SK-N-SH treated with all-trans-retinoic acid at 6 μM for 48 hours (cell line): Measurements from ENCODE around the gene SLC4A4.

Experiments
- ATAC-seq: fragments of 200-7000 bp; cut with Tn5 transposase; 3 replicates; pipeline ENCODE4 v1.9.1; 2020; ENCODE audit warnings: mild to moderate bottlenecking, moderate library complexity
- ARNTL ChIP-seq: fragments of 450-650 bp; formaldehyde crosslinking; IDR thresholded peaks from 2 replicates; pipeline ENCODE4 v1.5.0; 2020; ENCODE audit warnings: low read depth, mild to moderate bottlenecking, moderate library complexity, borderline replicate concordance
- BACH2 ChIP-seq: fragments of 250-450 bp; sonication (Bioruptor Pico); IDR thresholded peaks from 2 replicates; pipeline ENCODE4 v1.9.0; 2021; ENCODE audit warnings: mild to moderate bottlenecking, borderline replicate concordance
- CSDC2 ChIP-seq: fragments of 250-450 bp; sonication (Bioruptor Pico); IDR thresholded peaks from 2 replicates; pipeline ENCODE4 v1.5.0; 2020; ENCODE audit warnings: mild to moderate bottlenecking, moderate library complexity
- ESRRG ChIP-seq: fragments of 250-450 bp; sonication (Bioruptor Pico); IDR thresholded peaks from 2 replicates; pipeline ENCODE4 v1.6.1; 2021; ENCODE audit warnings: mild to moderate bottlenecking
- GLIS3 ChIP-seq: fragments of 250-450 bp; sonication (Bioruptor Pico); IDR thresholded peaks from 2 replicates; pipeline ENCODE4 v1.5.0; 2020; ENCODE audit warnings: mild to moderate bottlenecking, moderate library complexity
- ISL1 ChIP-seq: fragments of 250-450 bp; sonication (Bioruptor Pico); IDR thresholded peaks from 2 replicates; pipeline ENCODE4 v2.1.2; 2022; ENCODE audit warnings: mild to moderate bottlenecking, moderate library complexity
- PPARA ChIP-seq: fragments of 250-450 bp; sonication (Bioruptor Pico); IDR thresholded peaks from 2 replicates; pipeline ENCODE4 v1.5.0; 2020; ENCODE audit warnings: mild to moderate bottlenecking, borderline replicate concordance
- RARB ChIP-seq: fragments of 250-450 bp; sonication (Bioruptor Pico); IDR thresholded peaks from 2 replicates; pipeline ENCODE4 v1.8.0; 2021; ENCODE audit warnings: mild to moderate bottlenecking, moderate library complexity
- TOX ChIP-seq: fragments of 250-450 bp; sonication (Bioruptor Pico); IDR thresholded peaks from 2 replicates; pipeline ENCODE4 v1.8.0; 2021; ENCODE audit warnings: mild to moderate bottlenecking, moderate library complexity, borderline replicate concordance
- ZC3H10 ChIP-seq: fragments of 250-450 bp; sonication (Bioruptor Pico); IDR thresholded peaks from 2 replicates; pipeline ENCODE4 v1.5.1; 2021; ENCODE audit warnings: mild to moderate bottlenecking, moderate library complexity
- ZFP3 ChIP-seq: fragments of 250-450 bp; sonication (Bioruptor Pico); IDR thresholded peaks from 2 replicates; pipeline ENCODE4 v1.5.0; 2020; ENCODE audit warnings: mild to moderate bottlenecking, moderate library complexity
- ZFP30 ChIP-seq: fragments of 450-650 bp; formaldehyde crosslinking; IDR thresholded peaks from 2 replicates; pipeline ENCODE4 v1.5.0; 2022; ENCODE audit warnings: mild to moderate bottlenecking, moderate library complexity
- ZNF565 ChIP-seq: fragments of 450-650 bp; formaldehyde crosslinking; conservative IDR thresholded peaks from 2 replicates; pipeline ENCODE4 v1.5.0; 2020; ENCODE audit warnings: low read depth, mild to moderate bottlenecking, moderate library complexity
- ZNF8 ChIP-seq: fragments of 450-650 bp; formaldehyde crosslinking; IDR thresholded peaks from 2 replicates; pipeline ENCODE4 v1.5.0; 2020; ENCODE audit warnings: mild to moderate bottlenecking, moderate library complexity
- TF ChIP-seq, protein P1 (sequence below): fragments of 250-450 bp; sonication (Bioruptor Pico); IDR thresholded peaks from 2 replicates; pipeline ENCODE4 v1.8.0; 2021; ENCODE audit warnings: low read depth, mild to moderate bottlenecking, moderate library complexity, borderline replicate concordance
- TF ChIP-seq, protein P2 (sequence below): fragments of 250-450 bp; sonication (Bioruptor Pico); IDR thresholded peaks from 2 replicates; pipeline ENCODE4 v1.8.0; 2020; ENCODE audit warnings: mild to moderate bottlenecking, moderate library complexity, borderline replicate concordance
- TF ChIP-seq, protein P3 (sequence below): fragments of 250-450 bp; sonication (Bioruptor Pico); IDR thresholded peaks from 2 replicates; pipeline ENCODE4 v1.5.1; 2021; ENCODE audit warnings: mild to moderate bottlenecking, moderate library complexity
- TF ChIP-seq, protein P4 (sequence below): fragments of 250-450 bp; sonication (Bioruptor Pico); IDR thresholded peaks from 2 replicates; pipeline ENCODE4 v1.5.0; 2020; ENCODE audit warnings: mild to moderate bottlenecking, moderate library complexity

Gene SLC4A4

DNA sequence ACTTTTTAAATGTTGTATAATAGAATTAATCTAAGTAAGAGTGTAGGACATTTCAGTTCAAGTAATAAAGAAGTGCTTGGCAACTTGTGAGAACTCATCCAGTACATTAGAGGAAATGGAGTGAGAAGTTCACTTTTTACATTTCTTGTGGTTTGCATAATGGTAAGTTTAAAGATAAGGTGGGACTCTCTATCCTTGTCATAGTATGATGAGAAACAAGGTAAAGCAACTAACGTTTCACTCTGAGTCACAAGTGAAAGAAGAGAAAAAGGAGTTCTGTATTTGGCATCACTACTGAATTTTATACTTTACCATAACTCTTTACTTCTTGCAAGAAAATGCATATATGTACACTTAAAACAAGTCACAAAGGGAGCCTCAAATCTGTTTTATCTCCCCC, 219.4 kb downstream of the SLC4A4 start:
- TF ChIP-seq ESRRG (CRISPR knock-in tag): no peak
- TF ChIP-seq GLIS3: no peak
- TF ChIP-seq, protein P1, sequence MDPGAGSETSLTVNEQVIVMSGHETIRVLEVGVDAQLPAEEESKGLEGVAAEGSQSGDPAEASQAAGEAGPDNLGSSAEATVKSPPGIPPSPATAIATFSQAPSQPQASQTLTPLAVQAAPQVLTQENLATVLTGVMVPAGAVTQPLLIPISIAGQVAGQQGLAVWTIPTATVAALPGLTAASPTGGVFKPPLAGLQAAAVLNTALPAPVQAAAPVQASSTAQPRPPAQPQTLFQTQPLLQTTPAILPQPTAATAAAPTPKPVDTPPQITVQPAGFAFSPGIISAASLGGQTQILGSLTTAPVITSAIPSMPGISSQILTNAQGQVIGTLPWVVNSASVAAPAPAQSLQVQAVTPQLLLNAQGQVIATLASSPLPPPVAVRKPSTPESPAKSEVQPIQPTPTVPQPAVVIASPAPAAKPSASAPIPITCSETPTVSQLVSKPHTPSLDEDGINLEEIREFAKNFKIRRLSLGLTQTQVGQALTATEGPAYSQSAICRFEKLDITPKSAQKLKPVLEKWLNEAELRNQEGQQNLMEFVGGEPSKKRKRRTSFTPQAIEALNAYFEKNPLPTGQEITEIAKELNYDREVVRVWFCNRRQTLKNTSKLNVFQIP (CRISPR knock-in tag): no peak
- no peak for ATAC-seq

DNA sequence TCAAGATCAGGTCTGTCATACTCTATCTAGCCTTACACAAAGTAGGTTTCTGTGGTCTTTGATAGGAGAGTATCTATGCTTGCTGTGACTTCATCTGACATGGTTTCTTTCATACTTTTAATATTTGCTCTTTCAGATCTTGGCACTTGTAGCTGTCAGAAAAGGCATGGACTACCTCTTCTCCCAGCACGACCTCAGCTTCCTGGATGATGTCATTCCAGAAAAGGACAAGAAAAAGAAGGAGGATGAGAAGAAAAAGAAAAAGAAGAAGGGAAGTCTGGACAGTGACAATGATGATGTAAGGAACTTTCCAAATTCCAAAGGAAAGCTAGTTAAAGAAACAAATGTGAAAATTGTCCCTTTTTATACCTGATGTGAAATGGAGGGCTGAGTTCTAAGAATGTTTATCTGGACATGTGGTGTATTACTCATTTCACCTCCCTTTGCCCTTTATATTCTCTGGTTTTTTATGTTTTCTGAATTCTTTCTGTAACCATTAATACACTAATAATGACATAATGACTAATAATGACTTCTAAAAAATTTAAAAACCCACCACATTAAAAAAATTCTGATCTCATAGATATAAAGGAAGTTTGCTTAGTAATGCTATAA, 221.2 kb downstream of the SLC4A4 start:
- ATAC-seq: no peak
- no peak for TF ChIP-seq TOX (CRISPR knock-in tag)
- TF ChIP-seq, protein P1 (CRISPR knock-in tag): no peak
- TF ChIP-seq ISL1 (CRISPR knock-in tag): peak; percentile 44; the same call in 1 of the 2 replicates

DNA sequence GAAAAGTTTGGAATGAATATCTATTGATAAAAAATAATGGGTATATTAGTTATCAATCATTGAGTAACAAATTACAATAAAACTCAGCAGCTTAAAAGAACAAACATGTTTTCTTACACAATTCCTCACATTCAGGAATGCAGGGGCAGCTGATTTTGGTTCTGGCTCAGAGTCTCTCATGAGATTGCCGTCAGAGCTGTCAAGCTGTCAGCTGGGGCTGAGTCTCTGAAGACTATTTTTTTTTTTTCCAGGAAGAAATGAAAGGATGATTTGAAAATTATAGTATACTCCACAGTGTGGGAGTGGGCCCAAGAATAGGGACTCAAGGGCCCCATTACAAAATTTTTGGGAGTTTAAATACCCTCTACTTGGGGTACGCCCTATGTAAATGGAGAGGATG, 226.0 kb downstream of the SLC4A4 start:
- TF ChIP-seq, protein P1 (CRISPR knock-in tag): no peak
- TF ChIP-seq CSDC2 (CRISPR knock-in tag): no peak
- TF ChIP-seq ZNF8 (CRISPR knock-in tag): no peak
- TF ChIP-seq ZC3H10 (CRISPR knock-in tag): no peak
- TF ChIP-seq ARNTL (CRISPR knock-in tag): no peak
- TF ChIP-seq, all 23 proteins: peak for 0
- no peak for ATAC-seq

DNA sequence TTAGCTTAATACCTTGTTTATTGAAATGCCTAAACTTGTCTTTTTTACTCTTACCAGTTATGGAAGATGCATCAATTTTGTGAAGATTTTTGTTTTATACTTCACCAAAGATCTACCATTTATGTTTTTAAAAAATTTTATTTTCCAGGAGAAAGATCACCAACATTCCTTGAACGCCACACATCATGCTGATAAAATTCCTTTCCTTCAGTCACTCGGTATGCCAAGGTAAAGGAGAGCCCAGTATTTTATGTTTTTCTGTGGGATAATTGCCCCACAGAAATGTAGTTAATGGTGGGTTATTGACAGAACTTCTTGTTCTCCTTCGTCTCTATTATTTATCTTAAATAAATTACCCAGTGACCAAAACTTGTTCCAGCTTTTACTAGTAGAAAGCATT, 228.0 kb downstream of the SLC4A4 start:
- no peak for ATAC-seq
- TF ChIP-seq, protein P2, sequence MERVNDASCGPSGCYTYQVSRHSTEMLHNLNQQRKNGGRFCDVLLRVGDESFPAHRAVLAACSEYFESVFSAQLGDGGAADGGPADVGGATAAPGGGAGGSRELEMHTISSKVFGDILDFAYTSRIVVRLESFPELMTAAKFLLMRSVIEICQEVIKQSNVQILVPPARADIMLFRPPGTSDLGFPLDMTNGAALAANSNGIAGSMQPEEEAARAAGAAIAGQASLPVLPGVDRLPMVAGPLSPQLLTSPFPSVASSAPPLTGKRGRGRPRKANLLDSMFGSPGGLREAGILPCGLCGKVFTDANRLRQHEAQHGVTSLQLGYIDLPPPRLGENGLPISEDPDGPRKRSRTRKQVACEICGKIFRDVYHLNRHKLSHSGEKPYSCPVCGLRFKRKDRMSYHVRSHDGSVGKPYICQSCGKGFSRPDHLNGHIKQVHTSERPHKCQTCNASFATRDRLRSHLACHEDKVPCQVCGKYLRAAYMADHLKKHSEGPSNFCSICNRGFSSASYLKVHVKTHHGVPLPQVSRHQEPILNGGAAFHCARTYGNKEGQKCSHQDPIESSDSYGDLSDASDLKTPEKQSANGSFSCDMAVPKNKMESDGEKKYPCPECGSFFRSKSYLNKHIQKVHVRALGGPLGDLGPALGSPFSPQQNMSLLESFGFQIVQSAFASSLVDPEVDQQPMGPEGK (CRISPR knock-in tag): no peak
- TF ChIP-seq, protein P3, sequence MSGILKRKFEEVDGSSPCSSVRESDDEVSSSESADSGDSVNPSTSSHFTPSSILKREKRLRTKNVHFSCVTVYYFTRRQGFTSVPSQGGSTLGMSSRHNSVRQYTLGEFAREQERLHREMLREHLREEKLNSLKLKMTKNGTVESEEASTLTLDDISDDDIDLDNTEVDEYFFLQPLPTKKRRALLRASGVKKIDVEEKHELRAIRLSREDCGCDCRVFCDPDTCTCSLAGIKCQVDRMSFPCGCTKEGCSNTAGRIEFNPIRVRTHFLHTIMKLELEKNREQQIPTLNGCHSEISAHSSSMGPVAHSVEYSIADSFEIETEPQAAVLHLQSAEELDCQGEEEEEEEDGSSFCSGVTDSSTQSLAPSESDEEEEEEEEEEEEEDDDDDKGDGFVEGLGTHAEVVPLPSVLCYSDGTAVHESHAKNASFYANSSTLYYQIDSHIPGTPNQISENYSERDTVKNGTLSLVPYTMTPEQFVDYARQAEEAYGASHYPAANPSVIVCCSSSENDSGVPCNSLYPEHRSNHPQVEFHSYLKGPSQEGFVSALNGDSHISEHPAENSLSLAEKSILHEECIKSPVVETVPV (CRISPR knock-in tag): no peak
- TF ChIP-seq, protein P4, sequence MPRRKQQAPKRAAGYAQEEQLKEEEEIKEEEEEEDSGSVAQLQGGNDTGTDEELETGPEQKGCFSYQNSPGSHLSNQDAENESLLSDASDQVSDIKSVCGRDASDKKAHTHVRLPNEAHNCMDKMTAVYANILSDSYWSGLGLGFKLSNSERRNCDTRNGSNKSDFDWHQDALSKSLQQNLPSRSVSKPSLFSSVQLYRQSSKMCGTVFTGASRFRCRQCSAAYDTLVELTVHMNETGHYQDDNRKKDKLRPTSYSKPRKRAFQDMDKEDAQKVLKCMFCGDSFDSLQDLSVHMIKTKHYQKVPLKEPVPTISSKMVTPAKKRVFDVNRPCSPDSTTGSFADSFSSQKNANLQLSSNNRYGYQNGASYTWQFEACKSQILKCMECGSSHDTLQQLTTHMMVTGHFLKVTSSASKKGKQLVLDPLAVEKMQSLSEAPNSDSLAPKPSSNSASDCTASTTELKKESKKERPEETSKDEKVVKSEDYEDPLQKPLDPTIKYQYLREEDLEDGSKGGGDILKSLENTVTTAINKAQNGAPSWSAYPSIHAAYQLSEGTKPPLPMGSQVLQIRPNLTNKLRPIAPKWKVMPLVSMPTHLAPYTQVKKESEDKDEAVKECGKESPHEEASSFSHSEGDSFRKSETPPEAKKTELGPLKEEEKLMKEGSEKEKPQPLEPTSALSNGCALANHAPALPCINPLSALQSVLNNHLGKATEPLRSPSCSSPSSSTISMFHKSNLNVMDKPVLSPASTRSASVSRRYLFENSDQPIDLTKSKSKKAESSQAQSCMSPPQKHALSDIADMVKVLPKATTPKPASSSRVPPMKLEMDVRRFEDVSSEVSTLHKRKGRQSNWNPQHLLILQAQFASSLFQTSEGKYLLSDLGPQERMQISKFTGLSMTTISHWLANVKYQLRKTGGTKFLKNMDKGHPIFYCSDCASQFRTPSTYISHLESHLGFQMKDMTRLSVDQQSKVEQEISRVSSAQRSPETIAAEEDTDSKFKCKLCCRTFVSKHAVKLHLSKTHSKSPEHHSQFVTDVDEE (CRISPR knock-in tag): no peak
- TF ChIP-seq ZFP30 (CRISPR knock-in tag): no peak
- no peak for TF ChIP-seq ISL1 (CRISPR knock-in tag)
- no peak for TF ChIP-seq RARB
- no peak for TF ChIP-seq ZC3H10 (CRISPR knock-in tag)
- no peak for TF ChIP-seq TOX (CRISPR knock-in tag)
- TF ChIP-seq PPARA (CRISPR knock-in tag): no peak
- TF ChIP-seq BACH2: no peak
- no peak for TF ChIP-seq ESRRG (CRISPR knock-in tag)
- TF ChIP-seq ZFP3: no peak
- no peak for TF ChIP-seq ZNF8 (CRISPR knock-in tag)
- no peak for TF ChIP-seq ZNF565
- TF ChIP-seq CSDC2 (CRISPR knock-in tag): no peak
- TF ChIP-seq, protein P1 (CRISPR knock-in tag): no peak
- TF ChIP-seq GLIS3: no peak
- TF ChIP-seq ARNTL (CRISPR knock-in tag): no peak
